Right atrium auricular region (tissue), 2 donors: ENCODE measurements around the gene GPC6. TPM values are rescaled to one million over a fixed set of nuclear protein-coding genes. Genes with fewer than 3 reads are reported as not detected.

Experiments
- DNase-seq: peaks from one replicate; pipeline ENCODE4 v3.0.0-alpha.2; 2019; ENCODE audit warnings: low spot score
- H3K27ac ChIP-seq, 2 donors: fragments of 200-600 bp; sonication (generic); 1 replicate in 1 of 2; 2 replicates in 1 of 2; pipeline ENCODE4 v1.5.1; 2016 to 2019
- H3K27me3 ChIP-seq, 2 donors: fragments of 200-600 bp; sonication (generic); one replicate each; pipeline versions ENCODE4 v1.5.1 to v1.6.0; 2017 to 2019
- H3K36me3 ChIP-seq: fragments of 200-600 bp; sonication (generic); one replicate; pipeline ENCODE4 v1.5.1; 2016
- H3K4me1 ChIP-seq, 2 donors: fragments of 200-600 bp; sonication (generic); one replicate each; pipeline versions ENCODE4 v1.5.1 to v1.6.0; 2017 to 2019
- H3K4me3 ChIP-seq, 2 donors: fragments of 200-600 bp; sonication (generic); 1 replicate in 1 of 2; 2 replicates in 1 of 2; pipeline ENCODE4 v1.5.1; 2017 to 2019; ENCODE audit warnings: mild to moderate bottlenecking in 1 of 2, moderate library complexity in 1 of 2
- H3K9me3 ChIP-seq, 2 donors: fragments of 200-600 bp; sonication (generic); one replicate each; pipeline ENCODE4 v1.5.1; 2019
- CTCF ChIP-seq, 2 donors: fragments of 200-600 bp; sonication (generic); IDR thresholded peaks; one replicate each; pipeline ENCODE4 v1.5.1; 2019; ENCODE audit warnings: antibody characterized with exemption in 2 of 2
- total RNA-seq, 2 donors: library from RNA; depleted of rRNA; stranded (reverse); fragments of >200 nt; gene quantifications; one replicate each; pipeline ENCODE4 v1.1.0, GENCODE V29; 2016

GPC6 gene
- total RNA-seq, 2 donors from 2014 or later: 1.3 to 3.8 TPM

DNA sequence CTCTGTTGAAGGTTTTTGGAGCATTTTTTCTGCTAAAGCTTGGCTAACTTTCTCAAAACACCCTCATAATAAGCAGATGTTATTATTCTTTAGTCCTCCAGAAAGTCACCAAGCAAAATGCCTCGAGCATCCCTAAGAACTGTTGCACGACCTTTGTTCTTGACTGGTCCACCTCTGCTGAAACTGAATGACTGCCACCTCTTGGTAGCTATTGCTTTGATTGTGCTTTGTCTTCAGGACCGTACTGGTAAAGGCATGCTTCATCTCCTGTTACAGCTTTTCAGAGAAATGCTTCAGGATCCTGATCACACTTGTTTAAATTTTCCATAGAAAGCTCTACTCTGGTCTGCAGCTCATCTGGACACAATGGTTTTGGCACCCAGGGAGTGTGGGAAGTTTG, 998.1 kb downstream of the GPC6 start:
- Histone ChIP-seq H3K4me3 (no peak overlapping the region), H3K4me1 (no peaks in the 10 kb centered on the region)
- TF ChIP-seq CTCF (IDR thresholded peaks at IDR 0.05): no peak

GRCh38 chr13:94227255-94227879, 1000.8 kb downstream of the GPC6 start:
- Histone ChIP-seq H3K36me3 (no peaks in the 10 kb centered on the region), H3K27me3 (no peaks in the 10 kb centered on the region)
- no peak for TF ChIP-seq CTCF (IDR thresholded peaks at IDR 0.05)

More for the DNA sequence above, 998.1 kb downstream of the GPC6 start:
- no peak for DNase-seq
- no peak overlapping the region for H3K27ac ChIP-seq
- H3K27me3 ChIP-seq: no peaks in the 10 kb centered on the region
- H3K36me3 ChIP-seq: no peaks in the 10 kb centered on the region
- H3K9me3 ChIP-seq: no peaks in the 10 kb centered on the region

DNA sequence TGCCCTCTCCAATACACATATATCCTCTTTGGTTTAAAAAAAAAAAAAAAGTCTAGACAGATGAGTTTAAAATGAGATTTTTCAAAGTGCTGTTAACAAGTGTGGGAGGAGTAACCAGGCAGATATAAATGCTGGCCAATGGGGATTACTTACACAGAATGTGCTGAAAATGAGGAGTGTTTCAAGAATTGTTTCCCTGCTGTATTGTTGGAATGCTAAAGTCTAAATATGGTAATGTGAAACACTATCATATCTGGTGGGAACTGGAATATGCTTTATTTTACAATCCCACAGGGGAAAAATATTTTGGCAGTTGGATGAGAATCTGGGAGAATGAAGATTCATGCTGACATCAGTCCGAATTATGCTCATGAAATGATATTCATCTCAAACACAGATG, 1002.2 kb downstream of the GPC6 start:
- Histone ChIP-seq H3K36me3 (no peaks in the 10 kb centered on the region), H3K4me3 (no peak overlapping the region), H3K27me3 (no peaks in the 10 kb centered on the region), H3K27ac (no peak overlapping the region), H3K4me1 (no peaks in the 10 kb centered on the region), H3K9me3 (no peaks in the 10 kb centered on the region)
- TF ChIP-seq CTCF (IDR thresholded peaks at IDR 0.05): no peak
- DNase-seq: no peak

More at GRCh38 chr13:94227255-94227879, 1000.8 kb downstream of the GPC6 start:
- H3K27ac ChIP-seq: no peak overlapping the region
- DNase-seq: no peak
- H3K4me1 ChIP-seq: no peaks in the 10 kb centered on the region
- H3K4me3 ChIP-seq: no peak overlapping the region
- no peaks in the 10 kb centered on the region for H3K9me3 ChIP-seq

DNA sequence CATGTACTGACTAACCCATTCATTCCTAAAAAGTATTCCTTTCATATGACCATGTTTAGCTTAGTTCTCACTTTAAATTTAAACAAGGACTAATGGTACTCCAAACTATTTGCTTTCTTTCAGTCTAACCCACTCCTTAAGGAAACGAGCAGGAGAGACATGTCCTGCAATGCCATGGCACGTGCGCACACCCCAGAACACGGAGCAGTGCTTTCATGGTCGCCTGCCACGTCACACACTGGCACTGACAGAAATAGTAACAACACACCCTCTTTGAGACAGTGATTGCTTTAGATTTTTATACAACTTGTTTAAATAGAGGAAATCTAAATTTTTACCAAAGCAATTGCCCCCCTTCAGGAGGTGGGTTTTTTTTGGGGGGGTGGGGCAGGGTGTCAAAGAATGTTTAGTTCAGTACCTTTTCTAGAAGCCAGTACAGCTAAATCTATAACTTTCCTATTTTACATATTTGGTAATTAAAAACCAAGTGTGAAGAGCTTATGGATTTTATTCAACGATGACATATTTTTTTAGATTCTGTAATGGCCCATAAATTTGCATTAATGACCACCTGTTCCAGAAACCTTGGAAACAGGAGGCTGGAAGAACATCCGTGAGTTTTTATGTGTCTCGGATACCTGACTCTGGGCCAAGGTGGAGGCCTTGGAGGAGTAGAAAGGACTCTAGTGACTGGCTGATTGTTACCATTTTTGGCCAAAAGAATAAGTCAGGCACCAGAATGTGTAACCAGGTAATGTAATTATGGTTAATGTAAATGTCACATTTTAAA, 1005.7 kb downstream of the GPC6 start:
- Histone ChIP-seq H3K27me3 (no peaks in the 10 kb centered on the region), H3K36me3 (no peaks in the 10 kb centered on the region), H3K27ac (no peak overlapping the region), H3K9me3 (no peaks in the 10 kb centered on the region), H3K4me1 (no peaks in the 10 kb centered on the region), H3K4me3 (no peak overlapping the region)
- no peak for DNase-seq
- TF ChIP-seq CTCF (IDR thresholded peaks at IDR 0.05): no peak

- Histone ChIP-seq H3K4me1 (no peaks in the 10 kb centered on the region), H3K4me3 (no peak overlapping the region), H3K9me3 (no peaks in the 10 kb centered on the region), H3K27me3 (no peaks in the 10 kb centered on the region), H3K27ac (no peak overlapping the region), H3K36me3 (no peaks in the 10 kb centered on the region)
- TF ChIP-seq CTCF (IDR thresholded peaks at IDR 0.05): no peak
- DNase-seq: no peak
Measured at GRCh38 chr13:94232956-94233355, 1006.3 kb downstream of the GPC6 start.
